ENCODE measurements around the gene P4HA2. TPM values are rescaled to one million over a fixed set of nuclear protein-coding genes. Genes with fewer than 3 reads are reported as not detected.
A peak's percentile ranks its signal among the peaks of the same experiment; 100 is the strongest.

P4HA2 gene
- total and polyA plus RNA-seq, 3 donors from 2014 or later = 20.4 to 25.4 (median 22.8) TPM

GRCh38 chr5:132182359-132183040 lies 45.2 kb downstream of the P4HA2 start:
- intact Hi-C loops (cut with DNase I; ENCODE audit: low total_unique reads) = no loop called here
- WGBS, 2 donors = 49 to 57% methylated on average over 12 to 13 of the region's 13 CpGs
- no peaks in the 10 kb centered on the region for H3K4me1 ChIP-seq
- DNase-seq = no peak
- TF ChIP-seq POLR2A (IDR thresholded peaks at IDR 0.05) = no peak
- no peak for TF ChIP-seq CTCF (IDR thresholded peaks at IDR 0.05)
- peak overlapping the region in 1 of 2 donors; percentile 45 for H3K4me3 ChIP-seq
- H3K27ac ChIP-seq = no peak overlapping the region
- H3K9me3 ChIP-seq = no peaks in the 10 kb centered on the region
- no peaks in the 10 kb centered on the region for H3K27me3 ChIP-seq
- no peaks in the 10 kb centered on the region for H3K36me3 ChIP-seq (ENCODE audit: low read depth, missing control alignments)

DNA sequence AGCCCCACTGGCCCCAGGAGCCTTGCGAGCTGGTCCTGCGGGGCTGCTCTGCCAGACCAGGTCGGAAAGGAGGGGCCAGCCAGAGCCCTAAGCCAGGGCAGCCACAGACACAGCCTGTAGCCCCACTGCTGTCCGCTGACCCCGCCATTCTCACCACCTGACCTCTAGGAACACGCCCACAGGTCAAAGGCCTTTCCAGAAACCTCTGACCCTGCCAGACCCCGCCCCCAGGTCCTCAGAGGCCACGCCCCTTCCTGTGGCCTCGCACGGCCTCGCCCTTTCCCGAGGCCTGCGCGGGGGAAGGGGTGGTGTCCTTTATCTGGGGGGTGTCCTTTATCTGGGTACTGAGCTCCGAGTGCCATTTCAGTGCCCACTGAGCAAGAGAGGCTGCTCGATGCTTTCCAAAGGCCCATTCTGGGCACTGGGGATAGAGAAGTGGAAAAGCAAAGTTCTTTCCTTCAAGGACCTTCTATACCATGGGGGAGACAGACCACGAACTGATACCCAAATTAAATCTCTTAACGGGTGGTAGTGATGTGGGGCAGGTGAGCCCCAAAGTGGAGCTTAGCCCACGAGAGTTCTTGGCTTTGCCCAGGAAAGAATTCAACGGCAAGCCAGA lies 46.5 kb downstream of the P4HA2 start:
- H3K9me3 ChIP-seq = no peaks in the 10 kb centered on the region
- no peak overlapping the region for H3K27ac ChIP-seq
- H3K27me3 ChIP-seq = no peaks in the 10 kb centered on the region
- intact Hi-C loops (cut with DNase I; ENCODE audit: low total_unique reads) = no loop called here
- H3K4me1 ChIP-seq = no peaks in the 10 kb centered on the region
- no peaks in the 10 kb centered on the region for H3K36me3 ChIP-seq (ENCODE audit: low read depth, missing control alignments)
- 47 to 54% methylated on average over 17 to 20 of the region's 20 CpGs for WGBS, 2 donors
- peak overlapping the region; percentile 25 to 45 for H3K4me3 ChIP-seq
- TF ChIP-seq CTCF (IDR thresholded peaks at IDR 0.05) = no peak
- no peak for TF ChIP-seq POLR2A (IDR thresholded peaks at IDR 0.05)
- DNase-seq = peak; percentile 69

GRCh38 chr5:132180134-132180745 lies 47.4 kb downstream of the P4HA2 start:
- 8 to 9% methylated on average over 8 of the region's 8 CpGs for WGBS, 2 donors
- peak; percentile 22 for DNase-seq
- intact Hi-C loops (cut with DNase I; ENCODE audit: low total_unique reads) = no loop called here

GRCh38 chr5:132179405-132179804 lies 48.2 kb downstream of the P4HA2 start:
- H3K4me3 ChIP-seq = no peak overlapping the region
- no peaks in the 10 kb centered on the region for H3K27me3 ChIP-seq
- DNase-seq = no peak
- H3K36me3 ChIP-seq (ENCODE audit: low read depth, missing control alignments) = no peaks in the 10 kb centered on the region
- TF ChIP-seq POLR2A (IDR thresholded peaks at IDR 0.05) (no peak), CTCF (IDR thresholded peaks at IDR 0.05) (no peak)
- H3K9me3 ChIP-seq = no peaks in the 10 kb centered on the region
- H3K27ac ChIP-seq = no peak overlapping the region
- no peaks in the 10 kb centered on the region for H3K4me1 ChIP-seq
- intact Hi-C loops (cut with DNase I; ENCODE audit: low total_unique reads) = no loop called here
- 32 to 35% methylated on average over 3 of the region's 3 CpGs for WGBS, 2 donors

More at GRCh38 chr5:132180134-132180745, 47.4 kb downstream of the P4HA2 start:
- no peaks in the 10 kb centered on the region for H3K36me3 ChIP-seq (ENCODE audit: low read depth, missing control alignments)
- H3K27ac ChIP-seq = no peak overlapping the region
- H3K4me3 ChIP-seq = peak overlapping the region in 1 of 2 donors; percentile 45
- no peaks in the 10 kb centered on the region for H3K27me3 ChIP-seq
- TF ChIP-seq CTCF (IDR thresholded peaks at IDR 0.05) (peak; percentile 31 to 75 (median 67)), POLR2A (IDR thresholded peaks at IDR 0.05) (no peak)
- H3K9me3 ChIP-seq = no peaks in the 10 kb centered on the region
- no peaks in the 10 kb centered on the region for H3K4me1 ChIP-seq

Data from testis (tissue), 3 donors.